SH-SY5Y (cell line): ENCODE results near the gene SYCP3.

ENCODE experiments used
- GATA2 ChIP-seq: IDR thresholded peaks from 2 replicates; pipeline ENCODE4 v1.6.1; 2011; ENCODE audit warnings: mild to moderate bottlenecking, low read depth, low read length
- GATA3 ChIP-seq: IDR thresholded peaks from 2 replicates; pipeline ENCODE4 v1.6.1; 2011; ENCODE audit warnings: low read depth, mild to moderate bottlenecking, low read length, moderate library complexity

DNA sequence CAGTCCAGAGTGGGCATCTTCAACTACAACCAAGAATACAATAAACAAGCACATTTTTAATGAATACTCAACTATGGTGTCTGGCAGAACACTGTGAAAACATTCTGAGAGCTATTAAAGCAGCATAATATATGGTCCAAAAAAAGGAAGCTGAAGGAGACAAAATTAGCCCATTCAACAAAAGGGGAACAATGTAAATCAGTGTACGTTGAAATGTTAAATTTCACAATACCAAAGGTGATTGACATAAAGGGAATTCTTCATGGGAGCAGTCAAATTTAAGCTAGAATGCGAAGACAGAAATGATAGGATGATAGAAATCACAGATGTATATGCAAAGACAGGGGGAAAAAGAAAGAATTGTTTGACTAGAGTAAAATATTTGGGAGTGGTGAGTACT is 41.3 kb upstream of the SYCP3 start:
- no peak for TF ChIP-seq GATA2
- no peak for TF ChIP-seq GATA3
